ENCODE measurements around the gene UBLCP1.
"Not testable (repeated sequence)": the region's sequence is repeated elsewhere in the genome, so short reads cannot be mapped to it uniquely, and the experiment has no call there.

DNA sequence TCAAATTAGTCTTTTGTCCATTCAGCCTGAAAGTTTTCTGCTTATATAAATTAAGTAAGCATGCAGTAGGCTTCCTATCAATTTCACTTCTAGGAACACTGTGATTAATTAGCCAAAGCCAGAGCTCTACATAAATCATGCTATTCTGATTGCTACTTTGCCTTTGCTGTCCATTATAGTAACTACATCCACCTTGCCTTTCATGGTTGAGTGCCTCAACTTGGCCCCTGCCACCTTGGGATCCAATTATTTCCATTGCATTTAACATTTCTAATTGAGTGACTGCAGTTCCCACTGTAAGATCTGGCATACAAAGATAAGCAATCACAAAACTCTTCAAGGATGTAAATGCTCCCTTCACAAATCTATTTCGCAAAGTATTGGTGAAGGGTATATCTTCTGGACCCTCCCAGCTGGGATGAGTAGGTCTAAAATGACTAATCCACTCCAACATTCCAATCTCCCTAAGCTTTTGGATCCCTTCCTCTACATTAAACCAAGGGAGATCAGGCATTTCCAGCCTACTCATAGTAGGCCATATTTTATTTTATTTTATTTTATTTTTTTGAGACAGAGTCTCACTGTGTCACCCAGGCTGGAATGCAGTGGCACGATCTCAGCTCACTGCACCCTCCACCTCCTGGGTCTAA is 27.1 kb upstream of the UBLCP1 start:
- TF ChIP-seq, protein P1, sequence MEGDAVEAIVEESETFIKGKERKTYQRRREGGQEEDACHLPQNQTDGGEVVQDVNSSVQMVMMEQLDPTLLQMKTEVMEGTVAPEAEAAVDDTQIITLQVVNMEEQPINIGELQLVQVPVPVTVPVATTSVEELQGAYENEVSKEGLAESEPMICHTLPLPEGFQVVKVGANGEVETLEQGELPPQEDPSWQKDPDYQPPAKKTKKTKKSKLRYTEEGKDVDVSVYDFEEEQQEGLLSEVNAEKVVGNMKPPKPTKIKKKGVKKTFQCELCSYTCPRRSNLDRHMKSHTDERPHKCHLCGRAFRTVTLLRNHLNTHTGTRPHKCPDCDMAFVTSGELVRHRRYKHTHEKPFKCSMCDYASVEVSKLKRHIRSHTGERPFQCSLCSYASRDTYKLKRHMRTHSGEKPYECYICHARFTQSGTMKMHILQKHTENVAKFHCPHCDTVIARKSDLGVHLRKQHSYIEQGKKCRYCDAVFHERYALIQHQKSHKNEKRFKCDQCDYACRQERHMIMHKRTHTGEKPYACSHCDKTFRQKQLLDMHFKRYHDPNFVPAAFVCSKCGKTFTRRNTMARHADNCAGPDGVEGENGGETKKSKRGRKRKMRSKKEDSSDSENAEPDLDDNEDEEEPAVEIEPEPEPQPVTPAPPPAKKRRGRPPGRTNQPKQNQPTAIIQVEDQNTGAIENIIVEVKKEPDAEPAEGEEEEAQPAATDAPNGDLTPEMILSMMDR (IDR thresholded peaks at IDR 0.05; ENCODE audit: poor library complexity, severe bottlenecking) = not testable (repeated sequence)
- TF ChIP-seq POLR2AphosphoS5 (IDR thresholded peaks at IDR 0.05); RAD21 (conservative IDR thresholded peaks at IDR 0.05); MXI1 (conservative IDR thresholded peaks at IDR 0.05; ENCODE audit: poor library complexity, severe bottlenecking); EZH2 (IDR thresholded peaks at IDR 0.05; ENCODE audit: borderline replicate concordance, insufficient read depth, low read length, poor library complexity, severe bottlenecking); SMC3 (conservative IDR thresholded peaks at IDR 0.05; ENCODE audit: poor library complexity); TAF1 (IDR thresholded peaks at IDR 0.05; ENCODE audit: low read depth); EP300 (conservative IDR thresholded peaks at IDR 0.05; ENCODE audit: poor library complexity, severe bottlenecking): not testable (repeated sequence)
- TF ChIP-seq, protein P2, sequence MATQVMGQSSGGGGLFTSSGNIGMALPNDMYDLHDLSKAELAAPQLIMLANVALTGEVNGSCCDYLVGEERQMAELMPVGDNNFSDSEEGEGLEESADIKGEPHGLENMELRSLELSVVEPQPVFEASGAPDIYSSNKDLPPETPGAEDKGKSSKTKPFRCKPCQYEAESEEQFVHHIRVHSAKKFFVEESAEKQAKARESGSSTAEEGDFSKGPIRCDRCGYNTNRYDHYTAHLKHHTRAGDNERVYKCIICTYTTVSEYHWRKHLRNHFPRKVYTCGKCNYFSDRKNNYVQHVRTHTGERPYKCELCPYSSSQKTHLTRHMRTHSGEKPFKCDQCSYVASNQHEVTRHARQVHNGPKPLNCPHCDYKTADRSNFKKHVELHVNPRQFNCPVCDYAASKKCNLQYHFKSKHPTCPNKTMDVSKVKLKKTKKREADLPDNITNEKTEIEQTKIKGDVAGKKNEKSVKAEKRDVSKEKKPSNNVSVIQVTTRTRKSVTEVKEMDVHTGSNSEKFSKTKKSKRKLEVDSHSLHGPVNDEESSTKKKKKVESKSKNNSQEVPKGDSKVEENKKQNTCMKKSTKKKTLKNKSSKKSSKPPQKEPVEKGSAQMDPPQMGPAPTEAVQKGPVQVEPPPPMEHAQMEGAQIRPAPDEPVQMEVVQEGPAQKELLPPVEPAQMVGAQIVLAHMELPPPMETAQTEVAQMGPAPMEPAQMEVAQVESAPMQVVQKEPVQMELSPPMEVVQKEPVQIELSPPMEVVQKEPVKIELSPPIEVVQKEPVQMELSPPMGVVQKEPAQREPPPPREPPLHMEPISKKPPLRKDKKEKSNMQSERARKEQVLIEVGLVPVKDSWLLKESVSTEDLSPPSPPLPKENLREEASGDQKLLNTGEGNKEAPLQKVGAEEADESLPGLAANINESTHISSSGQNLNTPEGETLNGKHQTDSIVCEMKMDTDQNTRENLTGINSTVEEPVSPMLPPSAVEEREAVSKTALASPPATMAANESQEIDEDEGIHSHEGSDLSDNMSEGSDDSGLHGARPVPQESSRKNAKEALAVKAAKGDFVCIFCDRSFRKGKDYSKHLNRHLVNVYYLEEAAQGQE (IDR thresholded peaks at IDR 0.05; ENCODE audit: borderline replicate concordance) = not testable (repeated sequence)
